NT2/D1 (cell line): ENCODE measurements around the gene REXO4.

Experiments
- SUZ12 ChIP-seq: IDR thresholded peaks from 2 replicates; pipeline ENCODE4 v1.6.1; 2011; ENCODE audit not compliant: insufficient read length, insufficient read depth; ENCODE audit errors: extremely low read depth
- YY1 ChIP-seq: IDR thresholded peaks from 2 replicates; pipeline ENCODE4 v1.6.1; 2011; ENCODE audit not compliant: insufficient read length, insufficient read depth
- ZNF274 ChIP-seq: IDR thresholded peaks from 2 replicates; pipeline ENCODE4 v1.6.1; 2011; ENCODE audit warnings: mild to moderate bottlenecking, low read depth, low read length

DNA sequence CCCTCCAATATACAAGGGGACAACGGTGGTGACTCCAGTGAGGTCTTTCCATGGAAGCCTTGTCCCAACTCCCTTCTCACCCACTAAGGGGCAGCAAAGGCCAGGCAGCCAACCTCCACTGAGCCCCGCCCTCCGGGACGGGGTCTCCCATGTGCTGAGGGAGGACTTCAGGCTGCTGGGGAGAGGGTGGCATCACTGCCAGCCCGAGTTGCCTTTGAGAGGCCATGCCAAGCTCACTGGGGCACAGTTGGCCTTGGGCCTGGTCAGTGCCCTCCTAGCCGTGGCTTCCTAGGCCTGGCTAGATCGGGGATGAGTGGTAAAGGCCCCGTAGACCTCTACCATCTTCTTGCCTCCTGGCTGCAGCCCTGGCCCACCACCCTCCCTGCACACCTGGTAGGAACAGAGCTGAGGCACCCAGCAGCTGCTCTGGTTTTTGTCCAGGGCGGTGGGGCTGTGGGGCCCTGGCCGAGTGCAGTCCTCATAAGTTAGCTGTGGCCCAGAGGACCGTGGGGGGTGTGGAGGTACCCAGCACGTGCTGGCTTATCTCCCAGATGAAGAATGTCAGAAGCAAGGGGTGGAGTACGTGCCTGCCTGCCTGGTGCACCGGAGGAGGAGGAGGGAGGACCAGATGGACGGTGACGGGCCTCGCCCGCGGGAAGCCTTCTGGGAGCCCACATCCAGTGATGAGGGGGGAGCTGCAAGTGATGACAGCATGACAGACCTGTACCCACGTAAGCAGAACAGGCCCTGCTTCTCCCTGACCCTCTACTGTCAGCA is 58.2 kb downstream of the REXO4 start:
- TF ChIP-seq ZNF274: no peak
- no peak for TF ChIP-seq YY1
- no peak for TF ChIP-seq SUZ12
